Tibial nerve (tissue), 4 donors: ENCODE measurements around the gene TEC.

Experiments
- CTCF ChIP-seq, 5 experiments: fragments of 200-600 bp in 3 of 5; fragments of 450-650 bp in 2 of 5; sonication (generic) in 3 of 5; IDR thresholded peaks; one replicate each; pipeline ENCODE4 v1.5.1; 2016 to 2019; ENCODE audit warnings: antibody characterized with exemption in 5 of 5, mild to moderate bottlenecking in 3 of 5, moderate library complexity in 2 of 5
- EP300 ChIP-seq, 2 donors: sonication (generic); formaldehyde crosslinking; IDR thresholded peaks; one replicate each; pipeline ENCODE4 v1.6.1; 2017; ENCODE audit warnings: antibody characterized with exemption in 2 of 2, mild to moderate bottlenecking in 1 of 2
- POLR2A ChIP-seq, 2 donors: fragments of 450-650 bp; IDR thresholded peaks; one replicate each; pipeline ENCODE4 v1.6.1; 2017; ENCODE audit warnings: antibody characterized with exemption in 2 of 2, mild to moderate bottlenecking in 2 of 2, moderate library complexity in 2 of 2

DNA sequence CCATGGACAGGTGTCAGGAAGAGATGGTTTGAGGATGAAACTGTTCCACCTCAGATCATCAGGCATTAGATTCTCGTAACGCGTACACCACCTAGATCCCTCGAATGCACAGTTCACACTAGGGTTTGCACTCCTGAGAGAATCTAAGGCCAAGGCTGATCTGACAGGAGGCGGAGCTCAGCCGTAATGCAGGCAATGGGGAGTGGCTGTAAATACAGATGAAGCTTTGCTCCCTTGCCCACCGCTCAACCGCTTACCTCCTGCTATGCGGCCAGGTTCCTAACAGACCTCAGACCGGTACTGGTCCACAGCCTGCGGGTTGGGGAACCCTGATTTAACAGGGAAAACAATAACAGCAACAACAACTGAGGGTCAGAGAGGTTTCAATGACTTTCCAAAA lies 2.0 kb upstream of the TEC start:
- no peak for TF ChIP-seq CTCF (IDR thresholded peaks at IDR 0.05)
- TF ChIP-seq EP300 (IDR thresholded peaks at IDR 0.05), result no peak
- TF ChIP-seq POLR2A (IDR thresholded peaks at IDR 0.05), result no peak
